Raji (cell line): Measurements from ENCODE around the gene CCL1.

ENCODE experiments used
- POLR2A ChIP-seq: IDR thresholded peaks from 2 replicates; pipeline ENCODE4 v1.6.1; 2011; ENCODE audit warnings: low read depth, low read length, control low read depth; ENCODE audit not compliant: insufficient read depth

The CCL1 gene

DNA sequence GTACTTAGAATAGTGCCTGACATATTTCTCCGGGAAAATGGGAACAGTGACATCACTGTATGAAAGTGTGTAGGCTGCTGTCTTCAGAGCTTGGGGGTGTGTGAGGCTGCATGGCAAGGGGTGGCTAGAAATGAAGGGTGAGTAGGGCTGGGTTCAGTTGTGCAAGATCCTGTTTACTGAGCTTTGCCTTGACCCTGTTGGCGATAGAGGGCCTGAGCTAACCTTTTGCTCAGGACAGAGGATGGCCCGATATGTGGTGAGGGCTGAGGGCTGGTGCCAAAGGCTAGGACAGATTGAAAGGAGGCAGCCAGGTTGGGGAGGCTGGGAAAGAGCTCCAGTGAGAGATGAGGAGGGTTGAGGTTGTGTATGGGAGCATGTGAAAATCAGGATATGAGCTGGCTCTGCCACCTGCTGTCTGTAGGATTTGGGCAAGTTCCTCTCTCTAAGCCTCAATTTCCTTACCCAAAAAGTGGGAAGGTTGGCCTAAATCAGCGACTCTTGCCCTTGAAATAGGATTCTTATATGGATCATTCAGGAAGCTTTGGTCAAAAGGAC lies 6.0 kb upstream of the CCL1 start:
- no peak for TF ChIP-seq POLR2A

GRCh38 chr17:34368196-34368945 lies 5.3 kb upstream of the CCL1 start:
- no peak for TF ChIP-seq POLR2A

- no peak for TF ChIP-seq POLR2A
Measured at GRCh38 chr17:34367486-34368195, 4.6 kb upstream of the CCL1 start.

- no peak for TF ChIP-seq POLR2A
Measured at GRCh38 chr17:34366529-34367107, 3.6 kb upstream of the CCL1 start.

DNA sequence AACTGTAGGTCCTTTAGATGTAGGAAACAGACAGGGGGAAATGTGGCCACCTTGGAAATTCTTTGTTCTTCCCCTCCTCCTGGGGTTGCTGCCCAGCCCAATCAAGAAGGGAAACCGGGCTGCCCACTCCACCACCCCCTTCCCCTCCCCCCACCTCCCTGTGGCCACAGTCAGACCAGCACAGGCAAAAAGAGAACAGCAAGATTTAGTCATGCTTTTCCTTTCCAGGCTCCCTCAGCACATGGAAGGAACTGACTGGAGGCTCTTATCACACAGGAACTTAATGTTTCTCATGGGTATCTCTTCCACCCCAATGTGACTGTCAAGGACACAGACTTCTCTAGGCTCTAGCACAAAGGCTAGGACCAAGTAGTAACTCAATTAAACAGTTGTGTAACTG lies 3.0 kb upstream of the CCL1 start:
- TF ChIP-seq POLR2A, result no peak

GRCh38 chr17:34365340-34365739 lies 2.3 kb upstream of the CCL1 start:
- no peak for TF ChIP-seq POLR2A

DNA sequence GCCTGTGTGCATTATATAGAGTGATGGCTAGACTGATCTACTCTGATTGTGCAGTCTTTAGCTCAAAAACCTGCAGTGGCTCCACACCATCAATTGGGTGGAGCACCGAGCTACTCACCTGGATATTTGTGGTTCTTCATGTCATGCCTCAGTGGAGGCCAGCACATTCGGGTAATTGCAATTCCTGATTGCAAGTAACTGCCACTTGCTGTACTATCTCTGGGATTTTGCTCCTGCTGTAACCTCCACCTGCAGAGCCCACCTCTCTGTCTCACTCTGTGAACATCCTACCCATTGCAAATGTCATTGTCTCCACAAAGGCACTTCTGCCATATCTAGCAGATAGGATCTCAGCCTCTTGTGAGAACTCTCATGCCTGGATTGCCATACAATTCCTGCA lies 1.7 kb upstream of the CCL1 start:
- TF ChIP-seq POLR2A, result no peak

DNA sequence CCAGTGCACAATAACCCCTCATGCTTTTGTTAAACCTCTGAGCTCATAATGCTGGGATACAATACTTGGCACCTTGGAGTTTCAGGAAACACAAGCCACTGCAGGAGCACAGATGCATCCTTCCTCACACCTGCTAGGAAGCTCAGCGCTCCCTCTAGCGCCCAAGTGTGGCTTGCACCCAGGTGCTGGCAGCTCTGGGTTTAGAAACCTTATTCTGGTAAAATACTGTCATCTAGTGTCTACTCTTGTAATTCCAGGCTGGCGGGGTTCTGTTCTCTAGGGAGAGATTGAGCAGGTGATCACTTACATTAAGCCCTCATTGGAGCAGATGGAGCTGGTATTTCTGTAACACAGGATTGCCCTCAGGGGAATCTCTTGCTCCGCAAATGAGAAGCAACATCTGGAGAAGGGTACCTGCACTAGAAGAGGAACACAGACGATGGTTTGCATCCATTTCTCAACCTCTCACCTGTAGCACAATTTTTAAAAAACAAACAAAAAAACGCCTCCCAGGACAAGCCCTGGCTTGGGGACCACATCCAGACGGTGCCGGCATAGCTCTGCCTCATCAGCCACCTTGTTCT lies 1.5 kb downstream of the CCL1 start:
- no peak for TF ChIP-seq POLR2A

DNA sequence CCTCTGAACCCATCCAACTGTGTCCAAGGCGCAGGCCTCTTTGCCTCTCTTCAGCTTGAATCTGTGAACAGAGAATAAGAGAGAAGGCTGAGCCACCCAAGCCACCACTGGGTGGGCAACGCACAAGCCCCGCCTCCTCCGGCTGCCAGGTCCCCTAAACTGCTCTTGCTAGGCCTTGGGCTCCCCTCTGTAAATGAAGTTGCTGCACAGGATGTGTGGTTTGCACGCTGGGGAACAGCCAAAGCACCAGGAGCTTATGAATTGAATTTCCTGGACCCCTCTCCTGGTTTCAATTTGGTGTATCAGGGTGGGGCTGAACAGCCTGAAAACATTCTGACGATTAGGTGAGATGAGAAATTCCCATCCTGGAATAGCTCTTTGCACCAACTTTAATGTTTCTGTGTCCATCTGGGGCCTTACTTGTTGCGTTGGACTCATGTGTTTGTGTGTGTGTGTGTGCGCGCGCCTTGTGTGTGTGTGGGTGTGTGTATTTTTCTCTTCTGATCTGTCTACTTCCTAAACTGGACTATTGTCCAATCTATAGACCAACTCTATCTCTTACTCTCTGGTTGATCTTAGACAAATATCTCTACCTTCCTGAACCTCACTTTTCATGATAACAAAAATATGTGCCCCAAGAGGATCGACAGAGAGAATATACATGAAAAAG lies 2.3 kb downstream of the CCL1 start:
- TF ChIP-seq POLR2A, result no peak

- no peak for TF ChIP-seq POLR2A
Measured at GRCh38 chr17:34358631-34359030, 4.4 kb downstream of the CCL1 start.

DNA sequence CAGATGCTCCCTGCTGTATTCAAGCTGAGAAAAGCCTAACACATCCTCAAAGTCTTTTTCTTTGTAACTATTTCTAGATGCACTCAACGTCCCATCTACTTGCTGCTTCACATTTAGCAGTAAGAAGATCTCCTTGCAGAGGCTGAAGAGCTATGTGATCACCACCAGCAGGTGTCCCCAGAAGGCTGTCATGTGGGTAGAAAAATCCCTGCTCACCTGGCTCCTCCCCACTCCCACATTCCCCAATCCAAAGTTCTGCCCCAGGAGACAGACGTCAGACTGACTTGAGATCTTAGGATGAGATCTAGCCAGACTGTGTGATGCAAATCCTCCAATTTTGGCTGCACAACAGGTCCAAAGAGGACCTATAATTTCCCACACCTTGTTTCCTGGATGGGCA lies 5.6 kb downstream of the CCL1 start:
- no peak for TF ChIP-seq POLR2A

- no peak for TF ChIP-seq POLR2A
Measured at GRCh38 chr17:34356194-34356593, 6.8 kb downstream of the CCL1 start, which contains the start of gene CCL13. Gene CCL13, plus strand, starts transcription at chr17:34356480. Its CDS starts 47 bp downstream, at chr17:34356527.

- TF ChIP-seq POLR2A, result no peak
Measured at GRCh38 chr17:34354637-34355036, 8.4 kb downstream of the CCL1 start.

DNA sequence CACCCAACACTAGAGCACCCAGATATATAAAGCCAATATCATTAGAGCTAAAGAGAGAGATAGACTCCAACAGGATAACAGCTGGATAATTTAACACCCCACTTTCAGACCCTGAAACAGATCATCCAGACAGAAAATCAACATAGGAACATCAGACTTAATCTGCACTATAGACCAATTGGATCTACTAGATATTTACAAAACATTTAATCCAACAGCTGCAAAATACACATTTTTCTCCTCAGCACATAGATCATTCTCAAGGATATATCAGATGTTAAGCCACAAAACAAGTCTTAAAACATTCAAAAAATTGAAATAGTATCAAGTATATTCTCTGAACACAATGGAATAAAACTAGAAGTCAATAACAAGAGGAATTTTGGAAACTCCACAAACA lies 10.8 kb downstream of the CCL1 start:
- TF ChIP-seq POLR2A, result no peak

DNA sequence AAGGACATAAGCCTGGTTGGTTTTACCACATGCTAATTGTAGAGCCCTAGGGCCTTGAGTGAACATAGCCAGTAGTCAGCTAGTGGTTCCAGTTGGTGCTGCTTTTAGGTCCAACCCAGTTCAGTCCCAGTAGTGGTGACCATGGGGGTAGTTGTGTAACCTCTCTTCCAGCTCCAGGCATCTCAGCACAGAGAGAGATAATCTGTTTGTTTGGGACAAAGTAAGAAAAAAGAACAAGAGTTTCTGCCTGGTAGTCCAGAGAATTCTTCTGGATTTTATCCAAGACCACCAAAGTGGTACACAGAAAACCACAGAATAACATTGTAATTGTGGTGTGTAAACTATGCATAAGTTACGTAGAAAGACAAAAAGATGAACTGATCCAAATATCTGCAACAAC lies 11.9 kb downstream of the CCL1 start:
- no peak for TF ChIP-seq POLR2A
